ENCODE measurements around the gene PCDH9.

The PCDH9 gene

DNA sequence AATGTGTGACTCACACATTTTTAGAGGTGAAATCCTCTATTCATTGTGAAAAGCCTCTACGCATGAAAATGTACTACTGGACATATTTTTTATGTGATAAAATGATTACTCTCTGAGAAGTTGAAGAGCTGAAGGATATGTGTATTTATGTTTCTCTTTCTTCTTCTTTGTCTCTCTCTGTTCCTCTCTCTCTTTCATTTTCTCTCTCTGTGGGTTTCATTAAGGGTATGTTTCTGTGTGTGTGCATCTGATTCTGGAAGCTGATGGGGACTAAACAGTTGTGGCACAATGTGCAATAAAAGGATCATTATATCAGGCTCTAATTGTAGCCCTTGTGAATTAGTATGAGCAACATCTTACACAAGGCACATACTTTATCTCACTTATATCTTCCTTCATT is 867.7 kb downstream of the PCDH9 start:
- H3K9me3 ChIP-seq (ENCODE audit: control insufficient read depth, insufficient read depth, low read length): no peaks in the 10 kb centered on the region
- no peaks in the 10 kb centered on the region for H3K27me3 ChIP-seq (ENCODE audit: control insufficient read depth, insufficient read depth, low read length)
- no peak overlapping the region for H3K9ac ChIP-seq (ENCODE audit: low read depth, low read length)
- H3K4me3 ChIP-seq (ENCODE audit: low read depth, low read length): no peak overlapping the region
- H3K4me1 ChIP-seq (ENCODE audit: control insufficient read depth, insufficient read depth, low read length): no peaks in the 10 kb centered on the region
- no peaks in the 10 kb centered on the region for H3K36me3 ChIP-seq (ENCODE audit: control insufficient read depth, insufficient read depth, low read length)

DNA sequence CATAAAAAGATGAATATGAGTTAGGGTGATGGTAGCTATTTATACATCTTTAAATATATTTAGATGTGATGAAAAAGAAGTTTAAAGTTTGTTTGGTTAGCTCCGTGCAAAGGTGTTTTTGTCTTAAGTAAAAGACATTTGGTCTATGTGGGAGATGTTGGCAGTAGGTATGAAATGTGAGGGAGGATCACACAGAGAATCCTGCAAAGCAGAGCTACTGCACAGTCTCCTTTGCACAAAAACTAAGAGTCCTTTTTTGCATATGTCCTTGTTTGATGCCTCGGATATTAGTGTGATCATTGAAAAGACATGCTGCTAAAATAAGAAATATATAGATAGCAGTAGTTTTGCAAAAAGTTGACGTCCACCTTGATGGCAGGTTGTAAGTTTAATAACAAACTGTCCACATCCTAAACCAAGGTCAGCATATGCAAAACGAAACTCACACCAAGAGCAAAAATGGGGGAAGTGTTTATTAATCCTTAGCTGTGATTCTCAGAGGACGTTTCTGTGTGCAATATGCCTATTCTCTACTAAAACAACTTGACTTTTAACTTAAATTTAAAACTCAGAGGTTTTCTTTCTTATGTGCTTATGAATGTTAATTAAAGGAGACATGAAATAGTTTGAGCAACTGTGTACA is 870.1 kb downstream of the PCDH9 start:
- no peaks in the 10 kb centered on the region for H3K36me3 ChIP-seq (ENCODE audit: control insufficient read depth, insufficient read depth, low read length)
- H3K27me3 ChIP-seq (ENCODE audit: control insufficient read depth, insufficient read depth, low read length): no peaks in the 10 kb centered on the region
- peaks cover 3% of the 10 kb centered on the region for H3K4me1 ChIP-seq (ENCODE audit: control insufficient read depth, insufficient read depth, low read length)
- H3K9ac ChIP-seq (ENCODE audit: low read depth, low read length): no peak overlapping the region
- H3K9me3 ChIP-seq (ENCODE audit: control insufficient read depth, insufficient read depth, low read length): no peaks in the 10 kb centered on the region
- H3K4me3 ChIP-seq (ENCODE audit: low read depth, low read length): no peak overlapping the region

DNA sequence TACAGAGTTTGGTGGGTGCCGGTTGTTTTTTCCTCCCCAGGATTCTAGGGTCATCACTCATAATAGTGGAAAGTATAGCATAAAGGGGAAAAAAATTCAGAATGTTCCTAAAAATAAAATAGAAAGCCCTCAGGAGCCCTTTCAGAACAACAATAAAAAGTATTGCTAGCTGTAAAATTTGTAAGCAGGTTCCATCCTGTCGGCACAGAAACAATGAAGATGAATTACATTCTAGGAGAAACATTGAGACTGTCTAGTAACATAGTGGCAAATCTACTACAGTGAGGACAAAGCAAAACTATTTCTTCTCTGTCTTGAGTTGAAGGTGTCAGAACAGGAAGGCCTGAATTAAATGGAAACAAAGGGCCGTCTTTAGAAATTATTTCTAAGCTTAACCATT is 870.7 kb downstream of the PCDH9 start:
- Histone ChIP-seq H3K9me3 (ENCODE audit: control insufficient read depth, insufficient read depth, low read length) (no peaks in the 10 kb centered on the region), H3K9ac (ENCODE audit: low read depth, low read length) (no peak overlapping the region), H3K4me1 (ENCODE audit: control insufficient read depth, insufficient read depth, low read length) (peaks cover 6% of the 10 kb centered on the region), H3K27me3 (ENCODE audit: control insufficient read depth, insufficient read depth, low read length) (no peaks in the 10 kb centered on the region), H3K4me3 (ENCODE audit: low read depth, low read length) (no peak overlapping the region), H3K36me3 (ENCODE audit: control insufficient read depth, insufficient read depth, low read length) (no peaks in the 10 kb centered on the region)

DNA sequence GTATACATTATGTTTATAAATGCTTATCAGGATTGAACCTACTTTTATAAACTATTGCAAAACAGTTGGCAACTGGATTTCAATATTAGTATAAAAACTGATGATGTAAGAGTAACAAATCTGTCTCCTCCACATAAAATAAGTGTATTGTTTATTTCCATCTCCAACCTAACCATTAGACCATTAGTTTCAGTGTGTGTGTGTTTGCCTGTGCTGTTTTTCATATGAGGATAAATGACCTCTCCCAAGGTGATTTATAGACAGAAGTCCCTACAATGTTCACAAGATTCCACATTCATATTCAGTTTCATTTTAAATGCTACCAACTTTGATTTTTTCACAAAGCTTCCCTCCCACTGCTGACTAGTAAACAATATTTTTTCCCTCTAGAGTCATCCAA is 871.6 kb downstream of the PCDH9 start:
- no peaks in the 10 kb centered on the region for H3K36me3 ChIP-seq (ENCODE audit: control insufficient read depth, insufficient read depth, low read length)
- H3K27me3 ChIP-seq (ENCODE audit: control insufficient read depth, insufficient read depth, low read length): no peaks in the 10 kb centered on the region
- H3K4me3 ChIP-seq (ENCODE audit: low read depth, low read length): no peak overlapping the region
- H3K9ac ChIP-seq (ENCODE audit: low read depth, low read length): no peak overlapping the region
- peaks cover 6% of the 10 kb centered on the region for H3K4me1 ChIP-seq (ENCODE audit: control insufficient read depth, insufficient read depth, low read length)
- no peaks in the 10 kb centered on the region for H3K9me3 ChIP-seq (ENCODE audit: control insufficient read depth, insufficient read depth, low read length)

DNA sequence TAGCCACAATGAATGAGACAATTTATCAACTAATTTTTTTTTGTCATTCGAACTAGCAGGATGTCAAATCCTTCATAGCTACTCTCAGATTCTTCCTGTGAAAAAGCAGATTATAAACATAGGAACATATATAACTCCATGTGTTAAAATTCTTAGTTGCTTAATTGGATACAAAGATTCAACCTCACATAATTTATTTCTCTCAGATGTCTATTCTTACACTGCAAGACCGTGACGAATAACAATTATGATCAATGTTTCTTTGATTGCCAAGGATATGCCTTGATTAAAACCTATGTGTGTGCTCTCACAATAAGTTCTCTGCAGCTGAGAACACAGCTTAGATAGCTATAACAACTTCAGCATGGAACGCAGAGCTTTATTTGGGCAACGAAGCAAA is 872.7 kb downstream of the PCDH9 start:
- Histone ChIP-seq H3K36me3 (ENCODE audit: control insufficient read depth, insufficient read depth, low read length) (no peaks in the 10 kb centered on the region), H3K9me3 (ENCODE audit: control insufficient read depth, insufficient read depth, low read length) (no peaks in the 10 kb centered on the region), H3K4me1 (ENCODE audit: control insufficient read depth, insufficient read depth, low read length) (peaks cover 6% of the 10 kb centered on the region), H3K27me3 (ENCODE audit: control insufficient read depth, insufficient read depth, low read length) (no peaks in the 10 kb centered on the region), H3K4me3 (ENCODE audit: low read depth, low read length) (no peak overlapping the region), H3K9ac (ENCODE audit: low read depth, low read length) (no peak overlapping the region)

DNA sequence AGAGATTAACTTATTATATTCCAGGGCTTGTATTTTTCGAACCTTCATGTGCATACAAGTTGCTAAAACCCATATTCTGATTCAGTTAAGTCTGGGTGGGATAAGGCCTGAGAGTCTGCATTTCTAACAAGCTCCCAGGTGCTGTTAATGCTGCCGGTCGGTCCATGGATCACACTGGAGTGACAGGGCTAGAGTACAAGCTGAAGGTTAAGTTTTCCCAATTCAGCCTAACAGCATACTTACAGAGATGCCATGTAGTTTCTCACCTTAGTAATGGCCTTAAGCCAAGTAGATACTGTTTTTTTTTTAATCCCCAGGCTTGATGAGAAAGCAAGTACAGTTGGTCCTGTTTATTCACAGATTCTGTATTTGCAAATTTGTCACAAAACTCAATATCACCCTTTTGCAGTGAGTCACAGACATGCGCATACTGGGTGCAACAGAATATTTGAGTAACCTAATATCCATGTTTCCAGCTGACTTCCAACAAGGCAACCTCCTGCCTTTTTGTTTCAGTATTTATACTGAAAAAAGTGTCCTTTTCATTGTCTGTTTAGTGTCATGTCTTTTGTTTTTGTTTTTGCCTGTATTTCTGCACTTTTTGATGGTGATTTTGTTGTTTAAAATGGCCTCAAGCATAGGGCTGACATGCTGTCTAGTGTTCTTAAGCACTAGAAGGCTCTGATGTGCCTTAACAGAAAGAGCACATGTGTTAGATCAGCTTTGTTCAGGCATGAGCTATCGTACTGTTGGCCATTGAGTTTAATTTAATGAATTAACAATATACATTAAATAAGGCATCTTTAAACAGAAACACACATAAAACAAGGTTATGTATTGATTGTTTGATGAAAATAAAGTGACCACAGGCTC is 875.0 kb downstream of the PCDH9 start:
- H3K4me1 ChIP-seq (ENCODE audit: control insufficient read depth, insufficient read depth, low read length): peaks cover 6% of the 10 kb centered on the region
- no peaks in the 10 kb centered on the region for H3K27me3 ChIP-seq (ENCODE audit: control insufficient read depth, insufficient read depth, low read length)
- H3K9ac ChIP-seq (ENCODE audit: low read depth, low read length): no peak overlapping the region
- H3K4me3 ChIP-seq (ENCODE audit: low read depth, low read length): no peak overlapping the region
- H3K36me3 ChIP-seq (ENCODE audit: control insufficient read depth, insufficient read depth, low read length): no peaks in the 10 kb centered on the region
- no peaks in the 10 kb centered on the region for H3K9me3 ChIP-seq (ENCODE audit: control insufficient read depth, insufficient read depth, low read length)

DNA sequence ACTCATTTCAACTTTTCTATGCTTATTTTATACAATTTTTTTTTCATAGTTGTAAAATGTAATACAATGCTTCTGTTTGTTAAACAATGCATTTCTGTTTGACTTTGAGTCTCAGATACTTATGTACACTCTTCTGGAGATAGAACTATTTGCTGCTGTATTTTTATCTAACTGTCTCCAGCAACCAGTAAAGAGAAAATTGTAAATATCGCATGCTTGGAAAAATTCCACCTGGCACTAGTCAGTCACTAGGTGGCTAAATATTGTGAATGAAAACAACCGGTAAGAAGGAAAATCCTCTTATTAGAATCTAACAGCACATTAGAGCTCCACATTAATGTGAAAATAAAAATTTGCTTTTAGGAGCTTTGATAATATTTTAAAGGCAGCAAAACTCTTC is 876.5 kb downstream of the PCDH9 start:
- Histone ChIP-seq H3K9me3 (ENCODE audit: control insufficient read depth, insufficient read depth, low read length) (no peaks in the 10 kb centered on the region), H3K27me3 (ENCODE audit: control insufficient read depth, insufficient read depth, low read length) (no peaks in the 10 kb centered on the region), H3K4me1 (ENCODE audit: control insufficient read depth, insufficient read depth, low read length) (peaks cover 6% of the 10 kb centered on the region), H3K4me3 (ENCODE audit: low read depth, low read length) (no peak overlapping the region), H3K9ac (ENCODE audit: low read depth, low read length) (no peak overlapping the region), H3K36me3 (ENCODE audit: control insufficient read depth, insufficient read depth, low read length) (no peaks in the 10 kb centered on the region)

DNA sequence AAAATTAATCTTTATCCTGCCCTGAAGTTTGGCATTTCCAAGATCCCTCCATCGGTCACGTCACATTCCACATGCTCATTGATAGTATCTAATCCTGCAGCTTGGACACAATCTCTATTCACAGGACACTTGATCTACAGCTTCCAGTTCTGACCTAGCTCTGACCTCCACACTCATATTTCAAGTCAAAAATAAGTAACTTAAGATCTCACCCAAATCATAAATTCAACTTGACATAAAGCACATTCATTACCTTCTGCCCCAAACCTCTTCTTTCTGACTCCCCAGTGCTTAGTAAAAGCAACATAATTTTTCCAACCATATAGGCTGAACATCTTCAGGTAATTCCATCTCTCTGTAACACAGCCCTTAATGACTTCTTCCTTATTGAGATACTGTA is 880.2 kb downstream of the PCDH9 start:
- Histone ChIP-seq H3K27me3 (ENCODE audit: control insufficient read depth, insufficient read depth, low read length) (no peaks in the 10 kb centered on the region), H3K9me3 (ENCODE audit: control insufficient read depth, insufficient read depth, low read length) (no peaks in the 10 kb centered on the region), H3K36me3 (ENCODE audit: control insufficient read depth, insufficient read depth, low read length) (no peaks in the 10 kb centered on the region), H3K4me3 (ENCODE audit: low read depth, low read length) (no peak overlapping the region), H3K4me1 (ENCODE audit: control insufficient read depth, insufficient read depth, low read length) (peaks cover 1% of the 10 kb centered on the region), H3K9ac (ENCODE audit: low read depth, low read length) (no peak overlapping the region)

DNA sequence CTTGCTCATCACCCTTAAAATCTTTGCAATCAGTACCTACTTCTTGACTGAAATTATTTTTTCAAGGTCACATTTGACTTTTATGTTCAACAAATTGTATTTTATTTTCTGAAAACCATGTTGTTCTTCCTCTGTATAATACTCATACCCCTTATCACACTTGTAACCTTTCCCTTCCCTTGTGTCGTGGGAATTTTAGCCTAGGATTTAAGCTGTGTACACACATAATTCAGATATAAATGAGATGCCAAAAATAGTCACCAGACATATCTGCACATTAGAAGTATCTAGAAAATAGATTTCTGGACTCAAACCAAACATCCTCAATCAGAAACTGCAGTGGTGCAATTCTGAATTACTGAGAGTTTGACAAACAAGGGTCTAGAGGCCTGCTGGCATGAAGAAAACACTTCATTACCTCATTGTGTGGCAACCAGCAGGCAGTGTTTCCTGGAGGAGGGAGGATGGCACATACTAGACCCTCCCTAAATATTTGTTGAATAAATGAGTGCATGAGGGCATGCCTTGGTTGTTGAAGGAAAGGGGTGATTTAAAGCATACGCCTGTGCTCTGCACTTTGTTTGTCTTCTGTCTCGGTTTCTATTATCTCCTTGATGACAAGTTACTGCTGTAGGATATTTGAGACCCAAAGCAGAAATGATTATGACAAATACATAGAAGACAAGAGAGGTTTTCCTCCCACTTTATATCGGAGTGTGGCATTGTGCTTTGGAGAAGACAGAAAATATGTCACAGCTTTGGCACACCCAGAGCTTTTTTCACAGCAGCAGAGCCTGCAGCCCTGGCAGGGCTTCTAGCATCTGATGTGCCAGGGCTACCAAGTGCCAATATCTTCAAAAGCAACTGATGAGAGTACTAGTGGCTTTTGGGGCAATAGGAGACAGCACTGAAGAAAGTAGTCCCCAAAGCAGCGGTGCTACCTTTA is 881.1 kb downstream of the PCDH9 start:
- Histone ChIP-seq H3K4me3 (ENCODE audit: low read depth, low read length) (no peak overlapping the region), H3K27me3 (ENCODE audit: control insufficient read depth, insufficient read depth, low read length) (no peaks in the 10 kb centered on the region), H3K36me3 (ENCODE audit: control insufficient read depth, insufficient read depth, low read length) (no peaks in the 10 kb centered on the region), H3K9me3 (ENCODE audit: control insufficient read depth, insufficient read depth, low read length) (no peaks in the 10 kb centered on the region), H3K4me1 (ENCODE audit: control insufficient read depth, insufficient read depth, low read length) (no peaks in the 10 kb centered on the region), H3K9ac (ENCODE audit: low read depth, low read length) (no peak overlapping the region)

DNA sequence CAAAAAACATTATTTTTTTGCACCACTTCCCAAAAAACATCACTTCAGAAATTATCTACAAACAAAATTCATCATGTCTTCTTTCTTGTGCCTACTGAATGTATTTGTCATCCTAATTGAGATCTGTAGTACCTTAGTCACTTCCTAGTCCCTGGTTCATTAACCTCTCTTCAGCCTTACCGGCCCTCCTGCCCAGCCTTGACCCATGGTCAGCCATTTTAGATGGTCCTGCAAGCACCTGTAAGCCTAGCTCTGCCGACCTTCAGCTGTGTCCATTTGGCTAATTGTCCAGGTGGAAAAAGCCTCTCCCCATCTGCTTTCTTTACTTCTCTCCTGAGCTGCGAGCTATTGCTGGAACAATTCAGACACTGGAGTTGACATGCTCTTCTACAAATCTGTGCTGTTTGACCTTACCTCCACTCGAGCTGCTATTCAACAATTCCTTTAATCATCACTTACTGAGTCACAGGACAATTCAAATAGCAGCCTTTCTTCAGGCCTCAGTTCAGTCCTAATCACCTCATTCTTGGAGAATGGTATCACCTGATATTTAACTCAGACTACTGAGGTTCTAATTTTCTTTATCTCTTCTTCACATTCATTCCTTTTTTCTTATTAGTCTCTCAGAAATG is 882.5 kb downstream of the PCDH9 start:
- H3K9ac ChIP-seq (ENCODE audit: low read depth, low read length): no peak overlapping the region
- H3K4me3 ChIP-seq (ENCODE audit: low read depth, low read length): no peak overlapping the region
- no peaks in the 10 kb centered on the region for H3K9me3 ChIP-seq (ENCODE audit: control insufficient read depth, insufficient read depth, low read length)
- H3K27me3 ChIP-seq (ENCODE audit: control insufficient read depth, insufficient read depth, low read length): no peaks in the 10 kb centered on the region
- H3K4me1 ChIP-seq (ENCODE audit: control insufficient read depth, insufficient read depth, low read length): no peaks in the 10 kb centered on the region
- H3K36me3 ChIP-seq (ENCODE audit: control insufficient read depth, insufficient read depth, low read length): no peaks in the 10 kb centered on the region

DNA sequence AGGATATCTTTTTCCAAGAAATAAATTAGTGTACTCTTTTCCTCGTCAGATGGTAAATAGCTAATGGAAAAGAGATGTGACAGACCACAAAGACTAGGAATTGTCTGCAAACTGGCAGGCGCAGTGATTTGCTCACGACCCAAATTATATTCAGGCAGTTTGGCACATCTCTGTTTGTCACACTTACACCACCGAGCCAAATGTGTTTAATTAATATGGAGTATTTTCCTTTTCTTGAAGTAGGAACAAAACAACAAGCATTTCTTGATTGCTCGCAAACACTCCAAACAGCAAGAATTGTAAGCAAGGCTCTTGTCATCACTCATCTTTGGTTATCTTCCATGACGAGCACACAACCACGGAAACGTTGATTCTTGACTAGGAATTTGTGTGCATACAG is 884.2 kb downstream of the PCDH9 start:
- Histone ChIP-seq H3K4me1 (ENCODE audit: control insufficient read depth, insufficient read depth, low read length) (no peaks in the 10 kb centered on the region), H3K4me3 (ENCODE audit: low read depth, low read length) (no peak overlapping the region), H3K9ac (ENCODE audit: low read depth, low read length) (no peak overlapping the region), H3K9me3 (ENCODE audit: control insufficient read depth, insufficient read depth, low read length) (no peaks in the 10 kb centered on the region), H3K36me3 (ENCODE audit: control insufficient read depth, insufficient read depth, low read length) (no peaks in the 10 kb centered on the region), H3K27me3 (ENCODE audit: control insufficient read depth, insufficient read depth, low read length) (no peaks in the 10 kb centered on the region)
